HG02798 (cell line): ENCODE measurements around the gene AMDHD2.
A peak's percentile ranks its signal among the peaks of the same experiment; 100 is the strongest.

ENCODE experiments used
- ATAC-seq: cut with Tn5 transposase; IDR thresholded peaks from one replicate; pipeline ENCODE4 v1.9.1; 2021; ENCODE audit warnings: mild to moderate bottlenecking; ENCODE audit not compliant: unreplicated experiment, poor library complexity

The AMDHD2 gene

DNA sequence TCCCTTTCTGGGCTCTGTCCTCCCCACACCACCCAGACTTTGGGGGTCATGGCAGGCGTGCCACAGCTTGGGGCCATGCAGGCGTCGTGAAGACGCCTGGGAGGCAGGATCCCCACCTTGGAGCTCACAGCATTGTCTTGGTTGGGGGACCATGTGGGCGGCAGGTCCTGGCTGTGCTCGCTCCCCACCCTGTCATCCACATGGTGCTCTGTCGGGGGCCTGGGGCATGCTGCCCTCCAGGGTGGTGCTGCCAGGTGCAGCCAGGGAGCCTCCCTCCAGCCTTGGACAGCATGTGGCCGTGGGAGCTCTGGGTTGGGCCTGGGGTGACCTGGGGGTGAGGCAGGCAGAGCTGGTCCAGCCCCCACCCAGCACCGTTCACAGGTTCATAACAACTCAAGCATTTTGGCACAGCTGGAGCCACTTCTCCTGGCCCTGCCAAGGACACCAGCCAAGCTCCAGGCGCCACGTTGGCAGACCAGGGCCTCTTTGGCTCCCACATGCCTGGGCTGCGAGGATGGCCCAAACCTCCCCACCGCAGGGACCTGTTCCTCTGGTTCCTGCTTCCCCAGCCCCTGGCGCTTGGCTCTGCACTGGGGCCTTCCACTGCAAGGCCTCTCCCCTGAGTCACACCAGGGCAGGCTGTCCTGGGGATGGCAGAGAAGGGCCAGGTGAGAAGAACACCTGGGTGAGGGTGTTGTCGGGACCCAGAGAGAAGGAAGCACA, 21.5 kb upstream of the AMDHD2 start:
- no peak for ATAC-seq

DNA sequence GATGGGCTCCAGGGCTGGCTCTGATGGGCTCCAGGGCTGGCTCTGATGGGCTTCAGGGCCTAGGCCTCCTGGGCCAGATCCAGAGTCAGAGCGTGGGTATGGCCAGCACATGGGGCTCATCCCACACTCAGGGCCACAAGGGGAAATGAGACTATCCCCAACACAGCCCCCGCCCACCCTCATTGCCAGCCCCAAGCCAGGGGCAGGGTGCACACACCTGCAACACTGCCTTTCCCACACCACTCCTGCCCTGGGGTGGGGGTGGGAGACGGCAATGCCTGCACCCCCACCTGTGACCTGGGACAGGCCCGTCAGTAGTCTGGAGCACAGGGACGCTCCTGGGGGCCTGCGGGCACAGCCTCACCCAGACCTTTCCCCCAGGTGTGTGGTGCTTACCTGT, 20.7 kb upstream of the AMDHD2 start:
- ATAC-seq: no peak

DNA sequence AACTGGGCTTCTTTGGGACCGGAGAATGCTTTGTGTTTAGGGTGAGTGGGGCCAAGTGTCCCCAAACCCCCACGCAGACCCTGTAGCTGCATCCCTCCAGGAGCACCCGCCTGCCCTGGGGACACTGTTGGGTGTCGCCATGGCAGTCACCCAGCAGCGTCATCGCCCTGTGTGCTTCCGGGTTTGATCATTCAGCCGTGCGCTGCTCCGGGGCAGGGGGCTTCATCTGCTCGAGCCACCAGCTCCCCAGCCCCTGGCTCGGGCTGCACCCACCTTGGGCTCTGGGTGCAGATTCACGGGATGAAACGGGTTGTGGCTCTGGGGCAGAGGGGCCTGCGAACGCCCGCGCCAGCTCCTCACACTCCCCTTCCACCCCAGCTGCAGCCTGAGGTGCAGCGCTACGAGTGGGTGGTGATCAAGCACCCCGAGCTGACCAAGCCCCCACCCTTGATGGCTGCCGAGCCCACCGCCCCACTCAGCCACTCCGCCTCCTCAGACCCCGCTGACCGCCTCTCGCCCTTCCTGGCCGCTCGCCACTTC, 20.2 kb upstream of the AMDHD2 start:
- ATAC-seq: no peak

DNA sequence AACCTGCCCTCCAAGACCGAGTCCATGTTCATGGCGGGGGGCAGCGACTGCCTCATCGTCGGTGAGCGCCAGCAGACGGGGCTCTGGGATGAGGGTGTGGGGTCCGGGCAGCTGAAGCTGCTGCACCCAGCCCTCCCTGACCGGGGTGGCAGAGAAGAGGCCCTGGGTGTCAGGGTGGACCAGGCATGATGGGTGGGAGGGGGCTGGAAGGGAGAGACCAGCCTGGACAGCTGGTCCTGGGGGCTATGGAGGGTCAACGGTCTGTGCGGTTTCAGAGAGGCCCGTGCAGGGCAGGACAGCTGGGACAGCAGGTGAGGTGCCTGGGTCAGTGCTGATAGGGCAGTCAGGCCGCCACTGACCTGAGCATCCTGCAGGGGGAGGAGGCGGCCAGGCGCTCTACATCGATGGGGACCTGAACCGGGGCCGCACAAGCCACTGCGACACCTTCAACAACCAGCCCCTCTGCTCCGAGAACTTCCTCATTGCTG, 19.7 kb upstream of the AMDHD2 start:
- ATAC-seq: no peak

DNA sequence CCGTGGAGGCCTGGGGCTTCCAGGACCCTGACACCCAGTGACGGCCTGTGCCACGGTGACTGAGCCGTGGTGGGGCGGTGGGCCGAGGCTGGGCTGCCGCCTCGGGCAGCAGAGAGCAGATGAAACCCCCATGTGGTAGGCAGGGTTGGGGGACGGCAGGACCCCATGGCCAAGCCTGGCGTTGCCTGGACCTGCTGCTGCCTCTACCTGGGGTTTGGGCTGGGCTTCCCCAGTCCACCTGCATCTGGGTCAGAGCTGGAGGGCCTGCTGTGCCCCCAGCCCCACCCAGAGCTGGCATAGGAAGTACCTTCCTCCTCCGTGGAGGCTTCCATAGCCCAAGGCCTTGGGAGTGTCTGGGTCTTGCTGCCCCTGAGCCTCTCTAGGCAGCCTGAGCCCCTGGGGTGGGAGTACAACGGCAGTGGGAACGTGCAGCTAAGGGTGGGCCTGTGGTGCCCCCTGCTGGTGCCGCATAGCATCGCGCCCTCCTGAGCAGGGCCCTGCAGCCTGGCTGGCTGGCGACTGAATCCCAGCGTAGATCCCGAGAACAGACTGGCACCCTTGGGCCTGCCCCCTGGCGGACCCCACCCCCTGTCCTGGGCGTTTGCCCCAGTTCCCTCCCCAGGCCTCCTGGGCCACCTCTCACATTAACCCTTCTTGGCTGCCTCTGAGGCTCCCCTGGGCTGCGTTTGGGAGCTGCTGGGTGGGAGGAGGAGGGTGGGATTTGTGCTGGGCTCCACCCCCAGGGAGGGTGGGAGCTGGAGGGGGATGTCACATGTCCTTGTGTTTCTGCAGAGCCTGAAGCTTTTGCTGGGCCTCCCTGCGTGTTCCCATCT, 19.0 kb upstream of the AMDHD2 start:
- ATAC-seq: peak; percentile 62

DNA sequence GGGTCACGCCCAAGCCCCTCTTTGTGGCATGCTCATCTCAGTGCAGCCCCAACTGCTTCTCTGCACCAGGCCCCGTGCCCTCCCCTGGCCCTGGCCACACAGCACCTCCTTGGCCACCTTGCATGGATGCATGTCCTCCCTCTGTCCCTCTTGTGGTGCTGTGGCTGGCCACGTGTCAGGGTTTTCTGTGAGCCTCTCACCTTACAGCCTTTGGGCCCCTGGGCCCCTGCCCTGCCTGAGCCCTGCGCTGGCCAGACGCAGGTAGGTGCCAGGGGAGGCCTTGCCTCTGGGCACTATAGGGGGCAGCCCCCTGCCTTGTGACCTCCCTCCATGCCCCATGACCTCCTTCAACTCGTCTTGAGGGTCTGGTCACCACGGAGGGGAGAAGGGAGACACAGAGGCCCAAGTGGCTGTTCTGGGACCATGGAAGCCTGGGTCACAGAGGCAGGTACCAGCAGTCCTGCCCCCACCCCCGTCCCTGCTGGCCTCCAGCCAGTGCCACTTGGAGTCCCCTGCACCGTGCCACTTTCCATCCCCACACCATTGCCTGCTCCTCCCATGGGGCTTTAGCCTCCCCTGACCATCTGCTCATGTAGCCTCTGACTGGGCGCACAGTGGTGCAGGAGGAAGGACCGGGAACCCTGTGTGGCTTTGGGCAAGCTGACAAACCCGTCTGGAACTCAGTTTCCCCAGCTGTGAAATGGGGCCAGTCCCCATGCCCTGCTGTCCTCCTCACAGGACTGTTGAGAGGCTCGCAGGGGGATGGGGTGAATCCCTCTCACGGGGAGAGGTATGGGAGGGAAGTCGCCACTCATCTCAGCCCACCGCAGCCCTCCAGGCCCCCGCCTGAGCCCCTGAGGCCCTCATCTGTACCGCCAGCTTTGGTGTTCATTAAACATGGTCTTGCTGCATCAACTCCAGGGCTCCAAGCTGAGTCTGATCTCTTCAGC, 17.9 kb upstream of the AMDHD2 start:
- no peak for ATAC-seq

DNA sequence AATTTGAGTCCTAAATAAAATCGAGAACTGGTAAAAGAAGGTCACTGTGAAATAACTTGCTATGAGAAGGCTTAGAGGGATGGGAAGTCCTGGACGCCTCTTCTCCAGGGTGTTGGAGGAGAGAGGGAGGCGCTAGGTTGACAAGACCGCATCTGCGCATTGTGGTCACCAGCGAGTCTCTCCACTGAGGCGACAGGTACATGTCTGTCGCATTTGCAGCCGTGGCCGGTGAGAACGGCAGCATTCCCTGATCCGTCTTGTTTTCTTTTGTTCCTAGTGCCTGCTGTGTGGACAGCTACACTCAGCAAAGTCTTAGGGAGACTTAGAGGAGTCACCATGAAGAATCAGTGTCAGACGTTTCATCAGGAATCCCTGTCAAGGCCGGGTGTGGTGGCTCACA, 14.5 kb upstream of the AMDHD2 start:
- no peak for ATAC-seq

DNA sequence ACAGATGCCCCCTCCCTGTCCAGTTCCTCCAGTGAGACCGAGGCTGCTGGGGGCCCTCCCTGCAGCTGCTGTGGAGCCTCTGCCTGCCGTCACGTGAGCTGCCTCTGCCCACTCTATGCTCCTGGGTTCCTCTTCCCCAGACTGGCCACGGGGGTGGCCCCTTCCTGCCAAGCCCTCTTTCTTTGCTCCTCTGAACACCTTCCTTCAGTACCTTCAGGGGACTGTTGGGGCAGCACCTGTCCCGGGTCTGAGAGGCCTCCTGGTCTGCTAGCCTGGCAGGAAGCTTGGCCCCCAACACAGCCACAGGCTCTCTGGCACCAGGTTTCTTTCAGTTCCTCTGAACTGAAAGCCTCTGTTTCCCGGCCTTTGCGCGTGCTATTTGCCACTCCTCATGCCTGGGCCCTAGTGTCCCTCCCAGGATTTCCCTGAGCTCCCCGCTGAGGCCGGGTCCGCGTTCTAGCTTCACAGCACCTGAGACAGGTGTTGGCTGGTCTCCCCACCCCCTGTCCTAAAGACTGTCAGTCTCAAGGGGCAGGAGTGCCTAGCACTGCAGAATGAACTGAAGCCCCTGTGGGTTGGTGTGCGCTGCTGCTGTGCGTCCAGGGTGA, 13.0 kb upstream of the AMDHD2 start:
- peak; percentile 49 for ATAC-seq

DNA sequence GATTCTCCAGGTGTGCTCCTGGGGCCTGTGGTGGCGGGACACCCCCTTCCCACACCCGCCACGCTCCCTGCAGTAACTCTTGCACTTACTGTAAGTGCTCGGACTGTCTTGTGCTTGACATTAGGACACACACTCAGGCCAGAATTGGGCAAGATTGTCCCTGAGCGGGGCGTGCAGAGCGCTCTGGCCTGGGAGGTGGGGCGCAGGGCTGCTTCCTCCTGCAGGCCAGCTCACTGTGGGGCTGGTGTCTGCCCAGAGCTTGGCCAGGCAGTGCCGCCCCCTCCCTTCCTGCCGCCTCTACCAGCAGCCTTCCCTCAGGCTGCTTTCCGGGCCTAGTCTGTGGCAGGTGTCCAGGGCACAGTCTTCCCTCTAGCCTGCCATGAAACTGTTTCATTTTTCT, 12.5 kb upstream of the AMDHD2 start:
- peak; percentile 12 for ATAC-seq

DNA sequence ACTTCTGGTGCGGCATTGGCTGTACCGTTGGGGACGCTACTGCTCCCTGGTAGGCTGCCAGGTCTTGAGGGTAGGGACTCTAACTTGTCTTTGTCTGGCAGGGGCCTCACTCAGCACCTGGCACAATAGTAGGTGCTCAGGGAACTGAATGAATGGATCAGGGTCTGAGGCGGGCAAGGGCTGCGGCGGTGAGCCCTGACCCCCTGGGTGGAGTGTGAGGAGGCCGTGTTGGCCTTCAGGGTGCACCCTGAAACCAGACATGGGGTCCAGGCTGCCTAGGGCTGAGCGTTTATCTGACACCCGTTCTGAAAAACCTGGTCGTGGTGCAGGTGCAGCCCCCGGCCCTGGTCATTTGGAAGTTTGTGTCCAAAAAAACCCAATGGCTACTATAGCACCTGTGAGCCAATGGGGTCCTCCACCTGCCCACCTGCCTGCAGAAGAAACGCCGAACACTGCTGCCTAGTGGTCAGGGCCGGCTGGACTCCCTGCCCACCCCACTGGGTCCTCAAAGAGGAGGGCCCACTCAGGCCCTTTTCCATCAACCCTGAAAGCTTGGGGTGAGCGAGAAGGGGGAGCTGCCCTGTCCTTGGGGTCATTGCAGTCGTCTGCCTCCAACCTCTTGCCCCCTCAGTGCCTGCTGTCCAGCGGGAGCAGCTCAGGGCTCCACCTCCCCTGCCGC, 11.3 kb upstream of the AMDHD2 start:
- no peak for ATAC-seq

DNA sequence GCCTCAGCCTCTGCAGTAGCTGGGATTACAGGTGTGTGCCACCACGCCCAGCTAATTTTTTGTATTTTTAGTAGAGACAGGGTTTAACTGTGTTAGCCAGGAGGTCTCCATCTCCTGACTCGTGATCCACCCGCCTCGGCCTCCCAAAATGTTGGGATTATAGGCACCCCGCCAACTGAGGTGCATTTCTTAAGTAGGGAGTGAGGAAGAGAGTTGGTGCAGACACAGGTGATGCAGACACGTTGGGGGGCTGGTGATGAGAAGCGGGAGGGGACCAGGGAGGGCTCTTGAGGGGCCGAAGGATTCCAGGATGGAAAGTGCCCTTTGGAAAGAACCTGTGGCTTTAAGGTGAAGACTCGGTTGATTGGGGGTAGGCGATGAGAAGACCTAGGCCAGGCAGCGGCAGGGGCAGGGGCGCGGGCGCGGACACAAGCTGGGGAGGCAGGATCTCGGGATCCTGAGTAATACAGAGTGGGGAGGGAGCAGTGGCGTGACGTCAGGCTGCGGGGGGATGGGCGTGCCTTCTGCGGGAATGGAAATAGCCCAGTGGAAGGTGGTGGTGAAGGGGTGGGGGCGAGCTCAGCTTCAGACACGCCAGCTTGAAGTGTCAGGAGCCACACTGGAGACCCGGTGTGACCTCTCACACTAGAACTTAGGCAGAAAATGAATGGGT, 8.9 kb upstream of the AMDHD2 start:
- no peak for ATAC-seq

DNA sequence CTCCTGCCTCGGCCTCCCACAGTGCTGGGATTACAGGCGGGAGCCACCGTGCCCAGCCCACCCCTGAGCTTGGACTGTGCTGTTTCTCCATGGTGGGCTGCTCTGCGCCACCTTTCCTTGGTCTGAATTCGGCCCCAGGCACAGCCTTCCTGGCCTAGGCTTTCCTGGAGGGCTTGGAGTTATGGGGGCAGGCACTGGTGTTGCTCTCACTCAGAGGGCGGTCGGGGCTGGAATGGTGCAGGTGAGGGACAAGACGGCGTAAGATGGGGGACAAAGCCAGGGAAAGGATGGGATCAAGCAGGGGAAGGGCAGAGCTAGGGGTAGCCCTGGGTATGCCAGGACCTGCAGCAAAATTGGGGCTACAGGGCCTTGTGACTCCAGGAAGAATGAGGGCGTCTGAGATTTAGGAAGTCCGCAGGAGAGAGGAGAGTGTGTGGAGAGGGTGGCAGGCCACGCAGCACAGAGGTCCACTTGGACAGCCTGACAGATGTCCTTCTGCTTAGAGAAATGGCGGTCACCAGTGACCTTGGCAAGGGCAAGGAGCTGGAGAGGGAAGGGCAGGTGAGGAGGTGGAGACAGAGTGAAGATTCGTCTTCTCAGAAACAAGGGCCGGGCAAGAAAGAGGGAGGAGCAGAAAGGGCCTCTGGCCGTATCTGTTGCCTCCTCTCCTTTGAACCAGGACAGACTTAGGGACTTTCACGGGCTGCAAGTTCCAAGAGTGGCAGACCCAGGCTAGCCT, 8.0 kb upstream of the AMDHD2 start:
- ATAC-seq: no peak

DNA sequence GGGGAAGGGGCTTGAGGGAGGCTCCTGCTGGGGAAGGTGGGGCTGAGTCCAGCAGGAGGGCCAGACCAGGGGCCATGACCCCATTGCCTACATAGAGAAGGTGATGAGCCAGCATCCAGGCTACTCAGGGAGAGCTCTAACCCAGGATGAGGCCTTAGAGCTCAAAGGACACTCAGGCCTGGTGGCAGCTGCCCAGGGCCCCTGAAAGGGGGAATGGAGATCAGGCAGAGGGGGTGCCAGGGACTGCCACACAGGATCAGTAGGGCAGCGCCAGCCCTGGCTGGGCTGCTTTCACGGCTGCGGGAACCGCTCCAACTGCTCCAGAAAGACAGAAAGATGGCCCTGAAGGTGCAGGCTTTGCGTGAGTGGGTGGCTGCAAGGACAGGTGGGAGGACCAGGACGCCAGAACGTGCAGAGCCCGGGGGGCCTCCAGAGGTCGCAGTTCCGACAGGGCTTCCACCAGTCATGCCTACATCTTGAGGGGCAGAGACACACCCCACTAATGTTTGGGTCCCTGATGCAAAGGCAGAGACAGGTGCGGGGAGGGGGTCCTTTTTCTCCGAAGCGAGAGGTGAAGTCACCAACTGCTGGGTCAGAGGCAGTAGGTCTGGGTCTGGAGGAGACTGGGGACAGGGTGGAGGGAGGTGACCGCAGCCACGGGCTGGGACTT, 7.3 kb upstream of the AMDHD2 start:
- ATAC-seq: no peak

DNA sequence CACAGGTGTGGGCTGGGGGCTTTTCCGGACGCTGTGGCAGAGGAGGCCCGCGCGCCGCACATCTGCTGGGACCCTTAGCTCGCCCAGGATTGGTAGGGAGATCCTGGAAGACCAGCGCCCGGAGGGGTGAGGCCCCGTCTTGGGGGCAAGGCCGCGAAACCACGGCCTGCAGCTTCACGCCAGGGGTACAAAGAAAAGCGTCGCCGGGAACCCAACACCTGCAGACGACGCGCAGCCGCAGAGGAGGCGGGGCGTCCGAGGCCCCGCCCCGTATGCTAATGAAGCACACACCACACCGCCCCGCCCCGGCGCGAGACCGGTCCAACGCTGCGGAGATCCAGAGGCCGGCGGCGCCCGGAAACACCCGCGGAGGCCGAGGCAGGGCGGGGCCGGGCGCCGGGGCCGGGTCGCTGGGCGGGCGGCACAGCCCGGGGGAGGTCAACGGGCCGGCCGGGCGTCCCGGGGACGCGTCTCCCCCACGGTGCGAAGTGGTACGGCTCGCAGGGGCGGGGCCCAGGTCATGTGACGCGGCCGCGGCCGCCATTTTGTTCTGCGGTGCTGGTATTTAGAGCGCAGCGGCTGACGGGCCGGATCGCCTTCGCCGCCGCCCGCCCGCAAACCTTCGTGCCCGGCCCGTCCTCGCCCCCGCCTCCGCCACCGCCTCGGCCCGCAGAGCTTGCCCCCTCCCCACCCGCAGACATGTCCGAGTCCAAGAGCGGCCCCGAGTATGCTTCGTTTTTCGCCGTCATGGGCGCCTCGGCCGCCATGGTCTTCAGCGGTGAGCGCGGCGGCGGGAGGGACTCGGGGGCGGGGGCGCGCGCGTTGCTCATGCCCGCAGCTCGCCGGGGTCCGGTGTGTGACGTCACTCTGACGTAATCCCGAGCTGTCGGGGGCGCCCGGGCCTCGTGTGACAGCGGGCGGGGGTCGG, 6.5 kb upstream of the AMDHD2 start, which contains the start of gene ATP6V0C:
Gene ATP6V0C, plus strand, starts transcription at position 548 of the 928 bp plus-strand sequence. Its CDS starts 152 bp downstream, at position 700.
- peak; percentile 78 for ATAC-seq

DNA sequence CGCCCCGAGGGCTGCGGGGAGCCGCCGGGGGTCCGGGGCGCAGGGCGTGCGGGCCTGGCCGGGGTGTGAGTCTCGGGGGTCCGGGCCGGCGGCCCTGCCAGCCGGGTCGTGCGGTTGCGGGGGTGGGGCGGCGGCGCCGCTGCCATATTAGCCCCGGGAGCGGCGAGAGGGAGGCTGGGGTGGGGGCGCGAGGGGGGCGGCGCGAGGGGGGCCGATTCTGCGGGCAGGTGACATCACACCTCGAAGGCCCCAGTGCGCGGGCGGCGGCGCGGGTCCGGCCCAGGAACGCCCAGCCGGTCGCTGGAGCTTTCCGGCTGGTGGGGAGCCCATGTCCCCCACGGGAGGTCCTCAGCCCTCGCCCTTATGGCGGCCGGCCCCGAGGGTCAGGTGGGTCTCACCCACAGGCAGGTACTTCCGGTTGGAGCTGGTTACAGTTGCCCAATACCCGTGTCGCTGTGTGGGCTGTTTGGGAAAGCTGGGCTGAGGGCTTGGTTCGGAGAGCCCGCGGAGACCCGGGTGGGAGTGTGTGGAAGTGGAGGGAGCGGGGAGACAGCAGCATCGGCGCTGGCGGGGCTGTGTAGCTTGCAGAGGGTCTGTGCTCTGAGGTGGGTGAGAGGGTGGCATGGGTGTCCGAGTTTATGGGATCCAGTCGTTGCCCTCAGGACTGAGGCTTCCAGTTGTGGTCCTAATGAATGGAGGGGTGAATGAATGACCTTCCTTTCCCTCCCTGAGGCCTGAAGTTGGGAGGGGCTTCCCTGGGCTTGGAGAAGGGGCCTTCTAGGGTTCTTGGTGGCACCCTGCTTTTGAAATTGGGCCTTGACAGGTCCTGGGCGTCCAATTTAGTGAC, 5.6 kb upstream of the AMDHD2 start:
- no peak for ATAC-seq
